ENCODE data around the gene THUMPD3. TPM values are rescaled to one million over a fixed set of nuclear protein-coding genes. Genes with fewer than 3 reads are reported as not detected.

Gene THUMPD3
- total RNA-seq, 2 experiments from 2014 or later = 46.1 to 52.0 TPM

DNA sequence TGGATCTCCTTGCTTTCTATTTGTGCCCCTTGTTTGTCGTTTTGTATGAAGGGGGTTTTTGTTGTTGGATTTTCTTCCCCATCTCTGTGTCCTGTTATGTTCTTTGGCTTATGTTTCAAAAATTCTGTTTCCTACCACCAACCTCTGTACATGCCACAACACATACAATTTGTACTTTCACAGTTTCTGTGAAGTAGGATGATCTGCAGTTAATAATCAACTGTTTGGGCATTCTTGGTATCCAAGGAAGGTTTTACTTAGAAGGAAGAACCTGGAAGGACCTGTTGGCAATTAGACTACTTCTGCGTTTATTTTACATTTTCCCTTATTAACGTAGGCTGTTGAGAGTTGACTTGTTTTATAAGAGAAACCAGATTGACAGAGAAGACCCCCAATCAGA lies 42.9 kb downstream of the THUMPD3 start:
- Mint-ChIP-seq H3K4me3 (no peak overlapping the region), H3K27me3 (no peaks in the 10 kb centered on the region), H3K27ac (no peak overlapping the region), H3K9me3 (ENCODE audit: low read depth) (no peaks in the 10 kb centered on the region), H3K36me3 (peaks cover 25% of the 10 kb centered on the region), H3K4me1 (peaks cover 57% of the 10 kb centered on the region)
- ATAC-seq (no peak), DNase-seq (no peak)
- CTCF ChIA-PET = interaction anchor here (0.5 kb wide), 1 partner anchor 449 kb away, joined by 3 read pairs; no protein-coding TSS in a partner anchor

- no peaks in the 10 kb centered on the region for H3K9me3 Mint-ChIP-seq (ENCODE audit: low read depth)
- peaks cover 48% of the 10 kb centered on the region for H3K4me1 Mint-ChIP-seq
- no peak overlapping the region for H3K27ac Mint-ChIP-seq
- no peak for DNase-seq
- CTCF ChIA-PET = no interaction called here
- H3K27me3 Mint-ChIP-seq = no peaks in the 10 kb centered on the region
- ATAC-seq = no peak
- H3K4me3 Mint-ChIP-seq = no peak overlapping the region
- peaks cover 25% of the 10 kb centered on the region for H3K36me3 Mint-ChIP-seq
Observed at GRCh38 chr3:9406856-9407626, 44.2 kb downstream of the THUMPD3 start.

GRCh38 chr3:9408061-9408460 lies 45.2 kb downstream of the THUMPD3 start:
- DNase-seq (no peak), ATAC-seq (no peak)
- no peak overlapping the region for H3K4me3 Mint-ChIP-seq
- peaks cover 28% of the 10 kb centered on the region for H3K36me3 Mint-ChIP-seq
- no peaks in the 10 kb centered on the region for H3K9me3 Mint-ChIP-seq (ENCODE audit: low read depth)
- no peak overlapping the region for H3K27ac Mint-ChIP-seq
- CTCF ChIA-PET = interaction anchor here (1.0 kb wide), 1 partner anchor 9 kb away, joined by 4 read pairs; no protein-coding TSS in a partner anchor
- no peaks in the 10 kb centered on the region for H3K27me3 Mint-ChIP-seq
- peaks cover 42% of the 10 kb centered on the region for H3K4me1 Mint-ChIP-seq

DNA sequence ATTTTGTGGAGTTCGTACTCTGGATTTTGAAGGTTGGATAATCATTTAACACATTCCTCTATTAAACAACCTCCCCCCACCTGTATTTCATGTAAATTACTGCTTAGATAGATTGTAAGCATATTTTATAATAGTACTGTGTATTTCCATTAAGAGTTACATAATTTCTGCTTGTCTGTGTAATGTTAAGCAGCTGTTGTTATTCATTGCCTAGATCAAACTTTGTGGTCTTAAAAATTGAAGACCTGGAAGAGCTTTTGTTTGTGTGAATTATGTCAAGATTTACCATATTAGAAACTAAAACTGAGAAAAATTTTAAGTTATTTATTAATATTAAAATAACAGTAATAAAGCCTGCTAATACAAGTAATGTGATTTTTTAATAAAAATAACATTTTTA lies 45.7 kb downstream of the THUMPD3 start:
- Mint-ChIP-seq H3K4me3 (no peak overlapping the region), H3K27ac (no peak overlapping the region), H3K27me3 (no peaks in the 10 kb centered on the region), H3K4me1 (peaks cover 43% of the 10 kb centered on the region), H3K9me3 (ENCODE audit: low read depth) (no peaks in the 10 kb centered on the region), H3K36me3 (peaks cover 32% of the 10 kb centered on the region)
- CTCF ChIA-PET = interaction anchor here (1.0 kb wide), 1 partner anchor 9 kb away, joined by 4 read pairs; no protein-coding TSS in a partner anchor
- no peak for ATAC-seq
- DNase-seq = no peak

DNA sequence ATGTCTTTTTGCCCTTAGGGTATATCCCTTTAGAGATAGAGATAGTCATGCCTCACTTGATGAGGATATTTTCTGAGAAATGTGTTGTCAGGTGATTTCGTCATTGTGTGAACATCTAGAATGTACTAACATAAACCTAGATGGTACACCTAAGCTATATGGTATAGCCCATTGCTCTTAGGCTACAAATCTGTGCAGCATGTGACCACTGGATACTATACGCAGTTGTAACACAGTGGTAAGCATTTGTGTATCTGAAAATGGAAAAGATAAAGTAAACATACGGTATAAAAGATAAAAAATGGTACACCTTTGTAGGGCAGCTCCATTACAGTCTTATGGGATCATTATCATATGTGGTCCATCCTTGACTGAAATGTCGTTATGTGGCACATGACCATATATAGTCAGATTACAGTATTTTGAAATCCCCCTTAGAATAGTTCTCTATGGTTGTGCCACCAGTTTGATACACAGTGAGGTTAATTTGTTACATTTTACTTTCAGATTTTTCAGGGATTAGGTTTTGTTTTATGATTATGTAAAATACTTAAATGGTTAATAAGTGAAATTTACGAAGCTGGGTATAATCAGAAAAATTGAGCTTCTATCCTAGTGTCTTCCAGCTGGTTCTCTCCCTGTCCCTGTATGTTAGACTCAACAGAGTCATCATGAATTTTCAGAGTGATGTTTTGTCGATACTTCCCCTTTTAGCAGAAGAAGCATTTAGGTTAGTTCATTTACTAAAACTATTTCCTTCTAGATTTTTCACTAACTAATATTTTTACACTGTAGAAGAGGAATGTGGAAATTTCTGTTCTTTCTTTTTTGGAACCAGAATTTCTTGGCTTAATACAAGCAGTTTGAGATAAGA lies 47.4 kb downstream of the THUMPD3 start:
- Mint-ChIP-seq H3K27ac (no peak overlapping the region), H3K27me3 (no peaks in the 10 kb centered on the region), H3K4me1 (peaks cover 38% of the 10 kb centered on the region), H3K4me3 (no peak overlapping the region), H3K36me3 (peaks cover 38% of the 10 kb centered on the region), H3K9me3 (ENCODE audit: low read depth) (no peaks in the 10 kb centered on the region)
- no peak for ATAC-seq
- CTCF ChIA-PET = no interaction called here
- DNase-seq = no peak

GRCh38 chr3:9411302-9411701 lies 48.4 kb downstream of the THUMPD3 start:
- Mint-ChIP-seq H3K4me3 (no peak overlapping the region), H3K4me1 (peaks cover 38% of the 10 kb centered on the region), H3K36me3 (peaks cover 41% of the 10 kb centered on the region), H3K27me3 (no peaks in the 10 kb centered on the region), H3K9me3 (ENCODE audit: low read depth) (no peaks in the 10 kb centered on the region), H3K27ac (no peak overlapping the region)
- CTCF ChIA-PET = no interaction called here
- ATAC-seq = no peak
- no peak for DNase-seq

GRCh38 chr3:9412293-9412692 lies 49.4 kb downstream of the THUMPD3 start:
- peaks cover 37% of the 10 kb centered on the region for H3K4me1 Mint-ChIP-seq
- H3K4me3 Mint-ChIP-seq = no peak overlapping the region
- peaks cover 44% of the 10 kb centered on the region for H3K36me3 Mint-ChIP-seq
- no peak for ATAC-seq
- H3K27ac Mint-ChIP-seq = no peak overlapping the region
- H3K9me3 Mint-ChIP-seq (ENCODE audit: low read depth) = no peaks in the 10 kb centered on the region
- no peak for DNase-seq
- CTCF ChIA-PET = no interaction called here
- H3K27me3 Mint-ChIP-seq = no peaks in the 10 kb centered on the region

DNA sequence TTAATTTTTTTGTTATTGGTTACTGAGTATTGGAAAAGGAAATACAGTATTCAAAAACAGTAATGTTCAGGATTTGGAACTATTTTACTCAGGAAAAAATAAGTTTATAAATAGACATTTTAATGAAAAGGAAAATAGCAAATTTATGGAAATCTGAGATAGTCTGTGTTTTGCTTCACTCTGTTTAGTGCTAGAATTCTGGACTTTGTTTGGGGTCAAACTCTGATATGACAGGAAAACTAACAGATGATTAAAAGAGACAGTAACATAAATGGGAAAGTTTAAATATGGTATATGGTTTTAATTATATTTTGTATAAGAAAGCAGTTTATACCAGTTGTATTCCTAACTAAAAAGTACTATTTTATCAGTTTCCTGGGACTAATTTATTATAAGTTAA lies 52.0 kb downstream of the THUMPD3 start:
- Mint-ChIP-seq H3K27me3 (no peaks in the 10 kb centered on the region), H3K4me3 (no peak overlapping the region), H3K9me3 (ENCODE audit: low read depth) (no peaks in the 10 kb centered on the region), H3K36me3 (peaks cover 38% of the 10 kb centered on the region), H3K27ac (no peak overlapping the region), H3K4me1 (peaks cover 35% of the 10 kb centered on the region)
- ATAC-seq = no peak
- DNase-seq = no peak
- CTCF ChIA-PET = interaction anchor here (0.6 to 0.9 kb wide), 2 partner anchors 11 to 51 kb away, joined by 3 read pairs; no protein-coding TSS in a partner anchor

GRCh38 chr3:9415485-9416138 lies 52.8 kb downstream of the THUMPD3 start:
- DNase-seq = no peak
- Mint-ChIP-seq H3K36me3 (peaks cover 33% of the 10 kb centered on the region), H3K9me3 (ENCODE audit: low read depth) (no peaks in the 10 kb centered on the region), H3K4me3 (no peak overlapping the region), H3K4me1 (peaks cover 34% of the 10 kb centered on the region), H3K27ac (no peak overlapping the region), H3K27me3 (no peaks in the 10 kb centered on the region)
- CTCF ChIA-PET = interaction anchor here (0.6 to 1.1 kb wide), 3 partner anchors 12 to 52 kb away, joined by 3 to 4 read pairs (median 3); no protein-coding TSS in a partner anchor
- ATAC-seq = no peak

DNA sequence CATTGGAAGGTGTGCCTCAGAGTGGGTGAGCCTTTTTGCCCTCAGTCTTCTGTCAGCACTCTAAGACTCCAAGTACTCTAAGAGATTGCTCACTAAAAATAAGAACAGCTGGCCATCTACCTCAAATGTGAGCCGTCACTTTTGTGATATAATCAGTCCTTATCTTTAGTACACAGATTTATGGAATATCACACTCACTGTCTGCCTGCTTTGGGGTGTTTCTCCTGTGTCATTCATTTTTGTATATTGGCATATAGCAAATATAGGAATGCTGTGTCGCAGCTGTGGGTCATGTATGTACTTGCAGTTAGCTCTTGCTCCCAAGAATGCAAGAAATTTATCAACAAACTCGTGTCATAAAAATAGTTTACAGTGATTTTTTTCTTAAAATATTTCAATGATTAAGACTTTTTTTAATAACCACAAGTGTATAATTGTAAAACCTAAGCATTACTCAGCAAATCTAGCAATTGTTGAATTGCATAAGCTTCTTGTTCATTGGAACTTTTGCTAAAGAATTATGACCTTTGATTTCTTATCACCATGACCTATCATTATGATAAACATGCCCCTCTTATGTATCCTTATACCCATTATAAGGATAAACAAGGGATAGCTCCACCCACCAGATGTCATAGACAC lies 53.4 kb downstream of the THUMPD3 start:
- no peak overlapping the region for H3K27ac Mint-ChIP-seq
- H3K36me3 Mint-ChIP-seq = peaks cover 33% of the 10 kb centered on the region
- CTCF ChIA-PET = interaction anchor here (0.8 to 1.1 kb wide), 3 partner anchors 13 to 24 kb away, joined by 3 to 4 read pairs (median 3); no protein-coding TSS in a partner anchor
- no peaks in the 10 kb centered on the region for H3K9me3 Mint-ChIP-seq (ENCODE audit: low read depth)
- H3K4me1 Mint-ChIP-seq = peaks cover 39% of the 10 kb centered on the region
- no peak overlapping the region for H3K4me3 Mint-ChIP-seq
- ATAC-seq (peak; percentile 20), DNase-seq (no peak)
- H3K27me3 Mint-ChIP-seq = no peaks in the 10 kb centered on the region

DNA sequence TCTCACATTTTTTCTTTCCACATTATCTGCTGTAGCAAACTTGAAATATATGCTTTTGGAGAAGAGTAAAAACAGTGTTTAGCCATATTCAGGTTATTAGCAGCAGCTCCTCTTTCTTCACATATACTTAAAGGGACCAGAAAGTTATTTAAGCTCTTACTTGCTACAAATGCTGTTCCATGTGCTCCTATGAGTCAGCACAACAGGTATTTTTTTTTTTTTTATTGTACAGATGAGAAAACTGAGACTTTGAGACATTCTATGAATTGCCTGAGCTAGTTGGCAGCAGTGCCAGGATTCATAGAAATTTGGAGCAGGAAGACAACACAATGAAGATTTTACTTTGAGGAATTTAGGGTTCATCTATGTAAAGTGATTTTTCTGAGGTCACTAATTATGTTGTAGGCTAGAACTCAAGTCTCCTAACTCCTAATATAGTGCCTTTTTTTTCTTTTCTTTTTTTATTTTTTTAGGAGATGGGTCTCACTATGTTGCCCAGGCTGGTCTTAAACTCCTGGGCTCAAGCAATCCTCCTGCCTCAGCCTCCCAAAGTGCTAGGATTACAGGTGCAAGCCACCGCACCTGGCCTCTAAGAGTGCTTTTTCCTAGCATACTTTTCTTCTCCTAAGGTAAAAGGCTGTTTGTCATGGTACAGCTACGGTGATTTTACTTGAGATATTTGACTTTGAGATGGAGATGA lies 58.1 kb downstream of the THUMPD3 start:
- H3K4me1 Mint-ChIP-seq = peaks cover 48% of the 10 kb centered on the region
- no peak overlapping the region for H3K4me3 Mint-ChIP-seq
- CTCF ChIA-PET = interaction anchor here (1.0 to 1.9 kb wide), 2 partner anchors 18 to 68 kb away, joined by 4 to 6 read pairs; no protein-coding TSS in a partner anchor
- H3K27ac Mint-ChIP-seq = peak overlapping the region; percentile 74
- no peaks in the 10 kb centered on the region for H3K27me3 Mint-ChIP-seq
- H3K9me3 Mint-ChIP-seq (ENCODE audit: low read depth) = no peaks in the 10 kb centered on the region
- ATAC-seq = no peak
- H3K36me3 Mint-ChIP-seq = peaks cover 21% of the 10 kb centered on the region
- no peak for DNase-seq

DNA sequence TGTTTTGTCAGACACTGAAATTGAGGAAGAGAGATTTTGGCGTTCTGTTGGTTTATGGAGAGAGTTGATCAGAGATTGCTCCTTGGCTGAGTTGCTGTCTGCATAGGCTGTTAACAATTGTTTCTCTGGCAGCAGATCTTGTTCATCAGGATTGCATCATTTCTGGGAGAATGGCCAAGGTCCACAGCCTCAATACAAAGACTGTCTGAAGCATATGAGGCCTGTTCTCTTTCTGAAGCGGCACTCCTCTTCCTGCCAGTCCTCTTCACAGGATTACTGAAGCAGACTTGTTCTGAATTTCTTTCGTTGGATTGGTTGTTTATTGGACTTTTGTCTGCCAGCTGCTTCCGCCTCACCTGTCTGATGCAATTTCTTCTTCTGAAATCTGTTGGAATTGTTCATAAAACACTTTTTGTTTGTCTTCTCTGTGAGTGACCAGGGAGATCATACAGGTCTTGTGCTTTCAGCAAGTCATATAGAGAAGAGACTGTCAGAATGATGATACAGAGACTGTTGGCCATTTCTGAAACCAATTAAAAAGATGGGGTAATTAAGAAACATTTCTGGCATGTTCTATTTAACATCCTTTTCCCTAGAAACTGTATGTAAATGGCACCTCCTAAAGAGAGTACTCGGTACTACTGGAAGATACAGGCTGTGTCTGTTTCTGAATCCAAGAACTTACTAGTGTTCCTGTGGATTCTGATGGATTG lies 60.0 kb downstream of the THUMPD3 start:
- H3K4me1 Mint-ChIP-seq = peaks cover 45% of the 10 kb centered on the region
- ATAC-seq (peak; percentile 52), DNase-seq (no peak)

More for the DNA sequence above, 60.0 kb downstream of the THUMPD3 start:
- H3K27ac Mint-ChIP-seq = peak overlapping the region; percentile 76
- no peaks in the 10 kb centered on the region for H3K9me3 Mint-ChIP-seq (ENCODE audit: low read depth)
- H3K27me3 Mint-ChIP-seq = no peaks in the 10 kb centered on the region
- no peak overlapping the region for H3K4me3 Mint-ChIP-seq
- CTCF ChIA-PET = interaction anchor here (1.9 kb wide), 1 partner anchor 69 kb away, joined by 6 read pairs; no protein-coding TSS in a partner anchor
- peaks cover 24% of the 10 kb centered on the region for H3K36me3 Mint-ChIP-seq
